ENCODE results near the gene SRGAP3. TPM values are rescaled to one million over a fixed set of nuclear protein-coding genes. Genes with fewer than 3 reads are reported as not detected.
"Not testable (repeated sequence)": the region's sequence is repeated elsewhere in the genome, so short reads cannot be mapped to it uniquely, and the experiment has no call there.

Gene SRGAP3
- 10 to 100 TPM; 13.1 to 84.9 (median 27.4) TPM for total RNA-seq

DNA sequence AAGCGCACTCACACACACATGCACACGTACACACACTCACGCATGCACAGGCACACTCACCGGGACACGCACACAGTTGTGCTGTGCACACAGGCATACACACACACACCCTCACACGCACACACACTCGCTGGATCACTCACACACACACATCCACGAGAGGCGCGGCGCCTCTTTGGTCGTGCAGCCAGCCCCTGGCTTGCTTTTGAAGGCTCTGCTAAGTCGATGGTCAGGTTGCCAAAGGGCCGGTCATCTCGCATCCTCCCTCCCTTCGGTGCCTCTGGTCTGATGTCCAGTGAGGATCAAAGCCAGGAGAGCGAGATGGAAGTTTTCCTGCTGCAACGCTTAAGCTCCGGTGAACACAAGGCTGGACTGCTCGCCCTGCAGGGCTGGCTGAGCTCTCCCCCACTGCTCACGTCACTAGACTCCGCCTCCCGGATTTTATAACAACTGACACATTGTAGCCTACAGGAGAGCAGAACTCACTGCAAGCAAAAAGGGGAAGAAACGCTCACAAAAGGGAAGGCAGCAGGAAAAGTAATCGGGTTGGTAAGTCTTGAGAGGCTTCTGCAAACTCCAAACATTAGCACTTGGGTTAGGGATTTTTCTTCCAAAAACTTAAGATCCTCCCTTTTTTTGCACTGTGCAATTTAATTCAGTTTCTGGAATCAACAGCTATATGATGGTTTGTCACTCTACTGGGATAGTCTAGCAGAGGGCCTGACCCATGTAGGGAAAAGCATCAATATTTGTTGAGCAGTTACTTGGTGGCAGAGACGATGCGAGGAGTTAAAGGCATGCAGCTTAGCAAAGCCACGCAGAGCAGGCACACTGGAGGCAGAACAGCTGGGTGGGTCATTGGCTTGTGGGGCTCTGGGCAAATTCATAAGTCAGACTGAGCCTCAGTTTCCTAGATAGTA, at the start of gene SRGAP3:
TSS of gene SRGAP3 (minus strand) at position 374 of the 920 bp plus-strand sequence. CDS start 695 bp downstream, outside the sequence.
- TF ChIP-seq EP300 (IDR thresholded peaks at IDR 0.05), result no peak
- TF ChIP-seq CTCF (IDR thresholded peaks at IDR 0.05), result peak; percentile 24 to 40
- peak within 1 kb of the TSS; percentile 61 for H3K27ac ChIP-seq
- 3% methylated on average over 27 of the region's 28 CpGs for WGBS

GRCh38 chr3:9298236-9298635, 48.8 kb upstream of the SRGAP3 start:
- no peak overlapping the region for H3K27ac ChIP-seq
- H3K4me3 ChIP-seq, result no peak overlapping the region
- no peak for TF ChIP-seq EP300 (IDR thresholded peaks at IDR 0.05)
- no peak for TF ChIP-seq POLR2AphosphoS5 (IDR thresholded peaks at IDR 0.05)
- no peak for TF ChIP-seq POLR2A (IDR thresholded peaks at IDR 0.05)
- no peak for TF ChIP-seq CTCF (IDR thresholded peaks at IDR 0.05)
- no peaks in the 10 kb centered on the region for H3K36me3 ChIP-seq
- DNase-seq (ENCODE audit: low spot score in 2 of 2), result no peak
- peaks cover 7% of the 10 kb centered on the region for H3K4me1 ChIP-seq
- no peaks in the 10 kb centered on the region for H3K27me3 ChIP-seq
- no peaks in the 10 kb centered on the region for H3K9me3 ChIP-seq

More for the DNA sequence above, at the start of gene SRGAP3:
- H3K27me3 ChIP-seq, result no peaks in the 10 kb centered on the region
- H3K4me3 ChIP-seq, result peak within 1 kb of the TSS; percentile 59
- peak; percentile 88 to 91 for DNase-seq (ENCODE audit: low spot score in 2 of 2)
- no peaks in the 10 kb centered on the region for H3K36me3 ChIP-seq
- H3K9me3 ChIP-seq, result no peaks in the 10 kb centered on the region
- H3K4me1 ChIP-seq, result peaks cover 25% of the 10 kb centered on the region

DNA sequence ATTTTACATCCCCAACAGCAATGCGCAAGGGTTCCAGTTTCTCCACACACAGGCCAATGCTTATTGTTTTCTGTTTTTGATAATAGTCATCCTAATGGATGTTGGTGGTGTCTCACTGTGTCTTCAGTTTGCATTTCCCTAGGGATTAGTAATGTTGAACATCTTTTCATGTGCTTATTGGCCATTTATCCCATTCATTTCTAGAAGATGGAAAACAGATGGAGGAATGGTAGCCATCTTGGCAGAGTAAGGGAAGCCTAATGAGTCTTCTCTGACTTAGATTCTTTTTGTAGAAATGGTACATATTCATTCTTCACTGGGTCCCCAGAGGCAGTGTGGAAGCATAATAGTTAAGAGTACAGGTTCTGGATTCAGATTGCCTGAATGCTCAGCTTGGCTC, 46.8 kb upstream of the SRGAP3 start:
- no peak for DNase-seq (ENCODE audit: low spot score in 2 of 2)
- no peaks in the 10 kb centered on the region for H3K4me1 ChIP-seq
- H3K4me3 ChIP-seq, result no peak overlapping the region
- 88% methylated on average over 1 of the region's 1 CpG for WGBS
- H3K27me3 ChIP-seq, result no peaks in the 10 kb centered on the region
- no peaks in the 10 kb centered on the region for H3K9me3 ChIP-seq
- H3K36me3 ChIP-seq, result no peaks in the 10 kb centered on the region
- H3K27ac ChIP-seq, result no peak overlapping the region
- TF ChIP-seq POLR2AphosphoS5 (IDR thresholded peaks at IDR 0.05) (no peak), POLR2A (IDR thresholded peaks at IDR 0.05) (no peak), EP300 (IDR thresholded peaks at IDR 0.05) (no peak), CTCF (IDR thresholded peaks at IDR 0.05) (no peak)

GRCh38 chr3:9295007-9295406, 45.6 kb upstream of the SRGAP3 start:
- no peaks in the 10 kb centered on the region for H3K9me3 ChIP-seq
- H3K27ac ChIP-seq, result no peak overlapping the region
- no peaks in the 10 kb centered on the region for H3K36me3 ChIP-seq
- TF ChIP-seq POLR2AphosphoS5 (IDR thresholded peaks at IDR 0.05), result no peak
- no peak for TF ChIP-seq POLR2A (IDR thresholded peaks at IDR 0.05)
- no peak for TF ChIP-seq EP300 (IDR thresholded peaks at IDR 0.05)
- H3K4me3 ChIP-seq, result no peak overlapping the region
- no peak for DNase-seq (ENCODE audit: low spot score in 2 of 2)
- no peaks in the 10 kb centered on the region for H3K4me1 ChIP-seq
- no peaks in the 10 kb centered on the region for H3K27me3 ChIP-seq

DNA sequence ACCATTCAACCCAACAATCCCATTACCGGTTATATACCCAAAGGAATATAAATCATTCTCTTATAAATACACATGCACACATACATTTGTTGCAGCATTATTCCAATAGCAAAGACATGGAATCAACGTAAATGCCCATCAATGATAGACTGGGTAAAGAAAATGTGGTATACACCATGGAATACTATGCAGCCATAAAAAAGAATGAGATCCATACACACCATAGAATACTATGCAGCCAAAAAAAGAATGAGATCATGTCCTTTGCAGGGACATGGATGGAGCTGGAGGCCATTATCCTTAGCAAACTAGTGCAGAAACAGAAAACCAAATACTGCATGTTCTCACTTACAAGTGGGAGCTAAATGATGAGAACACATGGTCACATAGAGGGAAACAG, 44.5 kb upstream of the SRGAP3 start:
- not testable (repeated sequence) for H3K27ac ChIP-seq; DNase-seq (ENCODE audit: low spot score in 2 of 2); H3K4me1 ChIP-seq; H3K9me3 ChIP-seq; H3K4me3 ChIP-seq; H3K36me3 ChIP-seq; H3K27me3 ChIP-seq
- whole genome bisulfite sequencing, result 90% methylated on average over 2 of the region's 2 CpGs

GRCh38 chr3:9293076-9293475, 43.6 kb upstream of the SRGAP3 start:
- Histone ChIP-seq H3K9me3 (no peaks in the 10 kb centered on the region), H3K27me3 (no peaks in the 10 kb centered on the region), H3K27ac (no peak overlapping the region), H3K4me3 (no peak overlapping the region), H3K36me3 (no peaks in the 10 kb centered on the region), H3K4me1 (no peaks in the 10 kb centered on the region)
- DNase-seq (ENCODE audit: low spot score in 2 of 2), result no peak
- no peak for TF ChIP-seq EP300 (IDR thresholded peaks at IDR 0.05)
- TF ChIP-seq POLR2A (IDR thresholded peaks at IDR 0.05), result no peak
- TF ChIP-seq POLR2AphosphoS5 (IDR thresholded peaks at IDR 0.05), result no peak
- TF ChIP-seq CTCF (IDR thresholded peaks at IDR 0.05), result no peak
- WGBS, result 70% methylated on average over 3 of the region's 3 CpGs
